Testis (tissue), 3 donors: ENCODE measurements around the gene RNF125. TPM values are rescaled to one million over a fixed set of nuclear protein-coding genes. Genes with fewer than 3 reads are reported as not detected.
"Not testable (repeated sequence)": the region's sequence is repeated elsewhere in the genome, so short reads cannot be mapped to it uniquely, and the experiment has no call there.

Experiments
- DNase-seq: peaks from one replicate; pipeline ENCODE4 v3.0.0-alpha.2; 2019
- H3K27ac ChIP-seq, 2 donors: fragments of 200-600 bp; sonication (generic); one replicate each; pipeline ENCODE4 v1.5.1; 2019
- H3K27me3 ChIP-seq: fragments of 200-600 bp; sonication (generic); one replicate; pipeline ENCODE4 v1.5.1; 2019
- H3K36me3 ChIP-seq: fragments of 200-600 bp; sonication (generic); one replicate; pipeline ENCODE4 v1.5.1; 2017; ENCODE audit warnings: low read depth; ENCODE audit errors: missing control alignments
- H3K4me1 ChIP-seq: fragments of 200-600 bp; sonication (generic); one replicate; pipeline ENCODE4 v1.5.1; 2019
- H3K4me3 ChIP-seq, 2 donors: fragments of 200-600 bp; sonication (generic); one replicate each; pipeline ENCODE4 v1.5.1; 2017 to 2019
- H3K9me3 ChIP-seq: fragments of 200-600 bp; sonication (generic); one replicate; pipeline ENCODE4 v1.5.1; 2017
- POLR2A ChIP-seq: fragments of 450-650 bp; IDR thresholded peaks from one replicate; pipeline ENCODE4 v1.6.1; 2017; ENCODE audit warnings: antibody characterized with exemption, mild to moderate bottlenecking, moderate library complexity
- WGBS, 2 donors: methylation state at CpG; one replicate each; pipeline ENCODE4 v1.1.5; 2018; 5-methylcytosine and 5-hydroxymethylcytosine counted together
- intact Hi-C: fragments of 100-400 bp; cut with DNase I; formaldehyde crosslinking; loops from one replicate; pipeline ENCODE4 v1.15.1; 2023; ENCODE audit warnings: low total_unique reads
- polyA plus RNA-seq: library from polyadenylated mRNA; stranded (reverse); fragments of 350-450 nt; fragmentation: Illumina TruSeq; extraction: RNeasy Lipid Tissue Mini Kit (QIAGEN cat#74804); gene quantifications from one replicate; pipeline ENCODE4 v1.2.3, GENCODE V29; 2014; ENCODE audit warnings: low read depth, low replicate concordance; ENCODE audit not compliant: insufficient read depth
- total RNA-seq, 2 donors: library from RNA; depleted of rRNA; stranded (reverse); fragments of >200 nt; gene quantifications; one replicate each; pipeline ENCODE4 v1.2.3, GENCODE V29; 2016
- TF ChIP-seq, protein P1 (sequence below), 3 experiments: fragments of 450-650 bp in 2 of 3; fragments of 200-600 bp in 1 of 3; sonication (generic) in 1 of 3; IDR thresholded peaks; one replicate each; pipeline ENCODE4 v1.5.1; 2016 to 2019; ENCODE audit warnings: antibody characterized with exemption in 3 of 3, mild to moderate bottlenecking in 2 of 3, moderate library complexity in 1 of 3

RNF125 gene
- total and polyA plus RNA-seq, 3 donors from 2014 or later = 1.9 to 9.1 (median 2.0) TPM

DNA sequence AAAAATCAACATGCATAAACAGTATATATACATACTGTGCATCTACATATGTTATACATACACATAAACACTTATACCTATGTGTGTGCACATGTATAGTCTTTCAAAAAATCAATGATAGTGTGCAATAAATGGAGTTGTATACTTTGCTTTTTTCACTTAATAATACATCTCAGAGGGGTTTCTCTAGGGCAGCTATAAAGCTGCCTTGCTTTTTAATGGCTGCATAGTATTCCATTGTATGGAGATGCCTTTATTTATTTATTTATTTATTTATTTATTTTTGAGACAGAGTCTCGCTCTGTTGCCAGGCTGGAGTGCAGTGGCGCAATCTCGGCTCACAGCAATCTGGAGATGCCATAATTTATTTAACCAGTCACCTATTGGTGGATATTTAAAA, 7.4 kb upstream of the RNF125 start:
- H3K4me3 ChIP-seq = no peak overlapping the region
- no peaks in the 10 kb centered on the region for H3K4me1 ChIP-seq
- H3K9me3 ChIP-seq = no peaks in the 10 kb centered on the region
- TF ChIP-seq, protein P1, sequence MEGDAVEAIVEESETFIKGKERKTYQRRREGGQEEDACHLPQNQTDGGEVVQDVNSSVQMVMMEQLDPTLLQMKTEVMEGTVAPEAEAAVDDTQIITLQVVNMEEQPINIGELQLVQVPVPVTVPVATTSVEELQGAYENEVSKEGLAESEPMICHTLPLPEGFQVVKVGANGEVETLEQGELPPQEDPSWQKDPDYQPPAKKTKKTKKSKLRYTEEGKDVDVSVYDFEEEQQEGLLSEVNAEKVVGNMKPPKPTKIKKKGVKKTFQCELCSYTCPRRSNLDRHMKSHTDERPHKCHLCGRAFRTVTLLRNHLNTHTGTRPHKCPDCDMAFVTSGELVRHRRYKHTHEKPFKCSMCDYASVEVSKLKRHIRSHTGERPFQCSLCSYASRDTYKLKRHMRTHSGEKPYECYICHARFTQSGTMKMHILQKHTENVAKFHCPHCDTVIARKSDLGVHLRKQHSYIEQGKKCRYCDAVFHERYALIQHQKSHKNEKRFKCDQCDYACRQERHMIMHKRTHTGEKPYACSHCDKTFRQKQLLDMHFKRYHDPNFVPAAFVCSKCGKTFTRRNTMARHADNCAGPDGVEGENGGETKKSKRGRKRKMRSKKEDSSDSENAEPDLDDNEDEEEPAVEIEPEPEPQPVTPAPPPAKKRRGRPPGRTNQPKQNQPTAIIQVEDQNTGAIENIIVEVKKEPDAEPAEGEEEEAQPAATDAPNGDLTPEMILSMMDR (IDR thresholded peaks at IDR 0.05) = no peak
- no peak for TF ChIP-seq POLR2A
- H3K27me3 ChIP-seq = no peaks in the 10 kb centered on the region
- intact Hi-C loops = no loop called here
- H3K27ac ChIP-seq = no peak overlapping the region
- no peak for DNase-seq
- 92 to 95% methylated on average over 3 of the region's 3 CpGs for WGBS, 2 donors
- H3K36me3 ChIP-seq = no peaks in the 10 kb centered on the region

DNA sequence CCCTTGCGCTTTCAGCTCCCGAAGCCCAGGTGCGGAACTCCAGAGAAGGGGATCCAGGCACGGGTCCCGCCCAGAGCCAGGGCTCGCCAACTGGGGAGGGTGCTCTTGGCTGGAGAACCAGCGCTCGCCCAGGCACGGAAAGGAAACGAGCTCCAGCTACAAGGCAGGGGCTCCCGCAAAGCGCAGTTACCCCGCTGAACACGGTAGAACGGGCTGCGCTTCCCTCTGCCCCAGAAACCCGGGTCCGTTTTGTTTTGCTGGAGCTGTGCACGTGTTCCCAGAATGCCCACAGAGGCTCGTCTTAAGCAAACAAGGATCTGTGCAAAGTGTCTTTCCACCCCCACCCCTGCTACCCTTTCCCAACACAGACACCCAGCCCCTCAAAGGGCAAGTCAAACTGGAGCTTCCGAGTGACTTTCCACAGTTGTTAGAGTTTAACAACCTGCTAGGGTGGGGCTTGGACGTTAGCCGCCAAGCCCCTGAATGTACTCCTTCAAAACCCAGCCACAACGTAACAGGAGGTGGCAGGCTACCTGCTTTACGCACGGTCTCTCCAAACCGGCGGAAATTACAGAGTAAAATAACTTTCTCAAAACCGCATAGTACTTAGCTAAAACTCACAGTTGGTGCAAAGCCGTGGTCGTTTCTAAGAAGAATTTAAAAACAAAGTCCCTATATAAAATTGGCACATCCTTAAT, 775 bp downstream of the RNF125 start:
- Histone ChIP-seq H3K4me1 (peaks cover 9% of the 10 kb centered on the region), H3K4me3 (peak overlapping the region; percentile 27 to 75), H3K27me3 (no peaks in the 10 kb centered on the region), H3K27ac (peak overlapping the region in 1 of 2 donors; percentile 44), H3K36me3 (no peaks in the 10 kb centered on the region), H3K9me3 (no peaks in the 10 kb centered on the region)
- peak; percentile 28 for DNase-seq
- TF ChIP-seq, protein P1 (IDR thresholded peaks at IDR 0.05) = no peak
- TF ChIP-seq POLR2A = no peak
- 2% methylated on average over 28 to 31 of the region's 31 CpGs for WGBS, 2 donors
- intact Hi-C loops = no loop called here

DNA sequence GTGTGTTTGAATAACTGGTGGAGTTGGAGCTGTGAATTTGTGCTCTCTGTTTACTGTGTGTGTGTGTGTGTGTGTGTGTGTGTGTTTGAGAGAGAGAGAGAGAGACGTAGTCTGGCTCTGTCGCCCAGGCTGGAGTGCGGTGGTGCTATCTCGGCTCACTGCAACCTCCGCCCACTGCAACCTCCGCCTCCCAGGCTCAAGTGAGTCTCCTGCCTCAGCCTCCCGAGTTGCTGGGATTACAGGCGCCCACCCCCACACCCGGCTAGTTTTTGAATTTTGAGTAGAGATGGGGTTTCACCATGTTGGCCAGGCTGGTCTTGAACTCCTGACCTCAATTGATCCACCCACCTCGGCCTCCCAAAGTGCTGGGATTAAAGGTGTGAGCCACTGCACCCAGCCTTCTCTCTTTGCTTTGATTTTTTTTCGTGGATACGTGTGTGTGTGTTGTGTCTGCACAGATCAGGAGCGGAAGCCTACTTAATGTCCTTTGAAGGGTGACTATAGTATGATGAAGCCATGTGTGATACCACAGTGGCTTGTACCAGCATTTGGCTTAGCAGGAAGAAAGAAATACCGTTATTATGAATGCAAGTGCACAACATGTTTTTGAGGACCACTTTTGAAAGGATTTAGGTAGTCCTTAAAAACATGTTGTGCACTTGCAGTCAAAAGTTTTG, 1.5 kb downstream of the RNF125 start:
- H3K4me1 ChIP-seq, H3K27me3 ChIP-seq, DNase-seq, intact Hi-C loops, H3K36me3 ChIP-seq, H3K27ac ChIP-seq, H3K9me3 ChIP-seq: not testable (repeated sequence)
- WGBS, 2 donors = 50 to 52% methylated on average over 12 to 14 of the region's 14 CpGs
- peak overlapping the region; percentile 27 to 75 for H3K4me3 ChIP-seq

DNA sequence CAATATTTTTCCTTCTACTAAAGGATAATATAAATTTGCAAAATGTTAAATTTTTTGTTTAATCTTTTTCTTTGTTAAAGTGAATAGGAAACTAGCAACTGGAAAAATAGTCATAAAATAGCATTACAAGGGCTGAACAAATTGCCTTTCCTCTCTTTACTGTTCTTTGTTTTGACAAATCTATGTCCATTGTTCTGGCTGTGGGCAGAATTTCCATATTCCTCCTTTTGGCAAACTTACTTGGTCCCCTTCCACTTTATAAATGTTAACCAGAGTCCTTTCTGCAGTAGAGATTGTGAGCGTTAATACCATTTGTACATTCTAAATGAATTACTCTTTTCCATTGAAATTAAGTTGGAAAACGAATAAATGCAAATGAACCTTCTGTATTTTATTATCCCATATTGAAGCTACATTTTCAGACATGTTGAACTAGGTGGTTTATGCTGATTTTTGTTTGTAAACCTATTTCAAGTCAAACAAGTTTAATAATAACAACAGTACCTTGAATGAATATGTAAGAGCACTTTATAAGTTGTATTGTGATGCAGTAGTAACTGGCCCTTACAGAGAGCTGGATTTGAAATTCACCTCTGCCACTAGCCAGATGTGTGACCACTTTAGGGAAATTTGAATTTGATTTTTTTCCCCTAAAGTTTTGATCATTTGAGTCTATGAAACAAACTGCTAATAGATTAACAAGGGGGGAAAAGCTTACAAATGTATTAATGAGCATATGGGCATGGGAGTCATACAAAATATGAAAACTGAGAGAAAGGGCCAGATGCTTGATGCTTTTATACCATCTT, 3.3 kb downstream of the RNF125 start:
- no peaks in the 10 kb centered on the region for H3K9me3 ChIP-seq
- H3K4me1 ChIP-seq = peaks cover 9% of the 10 kb centered on the region
- 79 to 83% methylated on average over 2 of the region's 2 CpGs for WGBS, 2 donors
- DNase-seq = no peak
- TF ChIP-seq POLR2A = no peak
- TF ChIP-seq, protein P1 (IDR thresholded peaks at IDR 0.05) = no peak
- H3K36me3 ChIP-seq = no peaks in the 10 kb centered on the region
- H3K4me3 ChIP-seq = no peak overlapping the region
- intact Hi-C loops = no loop called here
- no peaks in the 10 kb centered on the region for H3K27me3 ChIP-seq
- no peak overlapping the region for H3K27ac ChIP-seq

DNA sequence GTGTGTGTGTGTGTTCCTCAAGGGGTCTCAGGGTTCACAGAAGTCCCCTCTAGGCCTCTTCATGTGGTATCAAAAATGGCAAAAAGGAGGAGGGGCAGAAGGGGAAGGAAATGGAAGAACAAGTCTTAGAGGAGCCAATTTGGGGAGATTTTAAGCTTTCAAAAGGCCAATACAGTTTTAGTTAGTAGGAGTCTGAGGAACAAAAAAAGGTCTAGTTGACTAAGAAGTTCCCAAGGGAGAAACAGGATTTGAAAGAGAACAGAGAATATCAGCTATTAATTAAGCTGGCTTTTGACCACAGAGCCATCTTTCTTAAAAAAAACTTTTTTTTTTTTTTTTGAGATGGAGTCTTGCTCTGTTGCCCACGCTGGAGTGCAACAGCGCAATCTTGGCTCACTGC, 7.1 kb downstream of the RNF125 start:
- Histone ChIP-seq H3K4me3 (no peak overlapping the region), H3K27ac (no peak overlapping the region), H3K27me3 (no peaks in the 10 kb centered on the region), H3K4me1 (no peaks in the 10 kb centered on the region), H3K36me3 (no peaks in the 10 kb centered on the region), H3K9me3 (no peaks in the 10 kb centered on the region)
- 93 to 99% methylated on average over 2 of the region's 2 CpGs for WGBS, 2 donors
- intact Hi-C loops = no loop called here
- DNase-seq = no peak
- TF ChIP-seq, protein P1 (IDR thresholded peaks at IDR 0.05) = no peak
- TF ChIP-seq POLR2A = no peak
